DMS114 treated with DMSO at 0.1 percent for 48 hours (cell line): ENCODE results near the gene ALOX12B.

ENCODE experiments used
- DNase-seq: peaks from one replicate; lab custom pipeline; 2025; ENCODE audit not compliant: unreplicated experiment; lab: John Stamatoyannopoulos, UW

ALOX12B gene

GRCh38 chr17:8087075-8087951 is at the start of gene ALOX12B:
TSS of gene ALOX12B (minus strand) at chr17:8087716. CDS start at chr17:8087442, 274 bp downstream.
- DNase-seq: no peak

GRCh38 chr17:8133941-8134340 is 46.4 kb upstream of the ALOX12B start:
- no peak for DNase-seq

- DNase-seq: no peak
Observed at GRCh38 chr17:8133399-8133798, 45.9 kb upstream of the ALOX12B start.

- no peak for DNase-seq
Observed at GRCh38 chr17:8131844-8132441, 44.4 kb upstream of the ALOX12B start.

- DNase-seq: no peak
Observed at GRCh38 chr17:8128125-8128784, 40.7 kb upstream of the ALOX12B start.

GRCh38 chr17:8126491-8127066 is 39.1 kb upstream of the ALOX12B start:
- DNase-seq: peak; percentile 59

GRCh38 chr17:8125947-8126490 is 38.5 kb upstream of the ALOX12B start:
- DNase-seq: peak; percentile 42

- DNase-seq: peak; percentile 65
Observed at GRCh38 chr17:8125154-8125946, 37.8 kb upstream of the ALOX12B start.

- DNase-seq: no peak
Observed at GRCh38 chr17:8124350-8125153, 37.0 kb upstream of the ALOX12B start.

- no peak for DNase-seq
Observed at GRCh38 chr17:8123695-8124349, 36.3 kb upstream of the ALOX12B start, which contains the start of gene HES7. TSS of gene HES7 (minus strand) at chr17:8124106. CDS start at chr17:8124084, 22 bp downstream.

- DNase-seq: no peak
Observed at GRCh38 chr17:8122924-8123694, 35.6 kb upstream of the ALOX12B start.

- no peak for DNase-seq
Observed at GRCh38 chr17:8122422-8122923, 35.0 kb upstream of the ALOX12B start.

GRCh38 chr17:8121681-8122421 is 34.3 kb upstream of the ALOX12B start:
- peak; percentile 50 for DNase-seq

- no peak for DNase-seq
Observed at GRCh38 chr17:8121407-8121680, 33.8 kb upstream of the ALOX12B start.

GRCh38 chr17:8120520-8121406 is 33.2 kb upstream of the ALOX12B start:
- DNase-seq: peak; percentile 76
